GM12873 (cell line): ENCODE results near the gene NPIPB5.
"Not testable (repeated sequence)": the region's sequence is repeated elsewhere in the genome, so short reads cannot be mapped to it uniquely, and the experiment has no call there.

Experiments
- CTCF ChIP-seq: IDR thresholded peaks from 2 replicates; pipeline ENCODE4 v1.5.1; 2012; ENCODE audit warnings: low read depth, mild to moderate bottlenecking, moderate library complexity, low read length, control low read depth; ENCODE audit not compliant: insufficient read depth; ENCODE audit errors: missing control alignments

NPIPB5 gene

GRCh38 chr16:22510591-22510990, at the start of gene NPIPB5:
TSS of gene NPIPB5 (plus strand) at chr16:22510891. CDS start at chr16:22513802, 2,911 bp downstream.
- not testable (repeated sequence) for TF ChIP-seq CTCF
